GM23248 (cell line): ENCODE data around the gene NAV3.

ENCODE experiments used
- EZH2 ChIP-seq: fragments of 200-600 bp; sonication (generic); IDR thresholded peaks from 2 replicates; pipeline ENCODE4 v1.6.1; 2018; ENCODE audit warnings: antibody characterized with exemption, mild to moderate bottlenecking; ENCODE audit not compliant: insufficient read depth, poor library complexity, severe bottlenecking
- EZH2phosphoT487 ChIP-seq: fragments of 200-600 bp; sonication (generic); IDR thresholded peaks from 2 replicates; pipeline ENCODE4 v1.6.1; 2018; ENCODE audit warnings: antibody characterized with exemption, moderate library complexity, mild to moderate bottlenecking, low read depth; ENCODE audit not compliant: insufficient read depth

- TF ChIP-seq EZH2: no peak
- no peak for TF ChIP-seq EZH2phosphoT487
These were observed 374.2 kb downstream of the NAV3 start for GRCh38 chr12:78204926-78205325.
